SK-MEL-5 (cell line): ENCODE results near the gene WDR81. TPM values are rescaled to one million over a fixed set of nuclear protein-coding genes. Genes with fewer than 3 reads are reported as not detected.
A peak's percentile ranks its signal among the peaks of the same experiment; 100 is the strongest.
"Not testable (repeated sequence)": the region's sequence is repeated elsewhere in the genome, so short reads cannot be mapped to it uniquely, and the experiment has no call there.

Experiments used
- DNase-seq: peaks from one replicate; pipeline ENCODE4 v3.0.0-alpha.2; 2016; ENCODE audit warnings: low read depth, low spot score
- in situ Hi-C: cut with HindIII; loops from 2 replicates; pipeline ENCODE4 v1.10.0; 2016; ENCODE audit warnings: low sequenced_read_pairs, high pct_unique_total_duplicates, low pct_unique_long_range_greater_than_20kb
- total RNA-seq: library from RNA; depleted of rRNA; stranded (reverse); fragments of >200 nt; shearing (Covaris generic); gene quantifications from 2 replicates; pipeline ENCODE4 v1.2.3, GENCODE V29; 2014

WDR81 gene
- total RNA-seq, 1 experiment from 2014 or later: 5.5 TPM

DNA sequence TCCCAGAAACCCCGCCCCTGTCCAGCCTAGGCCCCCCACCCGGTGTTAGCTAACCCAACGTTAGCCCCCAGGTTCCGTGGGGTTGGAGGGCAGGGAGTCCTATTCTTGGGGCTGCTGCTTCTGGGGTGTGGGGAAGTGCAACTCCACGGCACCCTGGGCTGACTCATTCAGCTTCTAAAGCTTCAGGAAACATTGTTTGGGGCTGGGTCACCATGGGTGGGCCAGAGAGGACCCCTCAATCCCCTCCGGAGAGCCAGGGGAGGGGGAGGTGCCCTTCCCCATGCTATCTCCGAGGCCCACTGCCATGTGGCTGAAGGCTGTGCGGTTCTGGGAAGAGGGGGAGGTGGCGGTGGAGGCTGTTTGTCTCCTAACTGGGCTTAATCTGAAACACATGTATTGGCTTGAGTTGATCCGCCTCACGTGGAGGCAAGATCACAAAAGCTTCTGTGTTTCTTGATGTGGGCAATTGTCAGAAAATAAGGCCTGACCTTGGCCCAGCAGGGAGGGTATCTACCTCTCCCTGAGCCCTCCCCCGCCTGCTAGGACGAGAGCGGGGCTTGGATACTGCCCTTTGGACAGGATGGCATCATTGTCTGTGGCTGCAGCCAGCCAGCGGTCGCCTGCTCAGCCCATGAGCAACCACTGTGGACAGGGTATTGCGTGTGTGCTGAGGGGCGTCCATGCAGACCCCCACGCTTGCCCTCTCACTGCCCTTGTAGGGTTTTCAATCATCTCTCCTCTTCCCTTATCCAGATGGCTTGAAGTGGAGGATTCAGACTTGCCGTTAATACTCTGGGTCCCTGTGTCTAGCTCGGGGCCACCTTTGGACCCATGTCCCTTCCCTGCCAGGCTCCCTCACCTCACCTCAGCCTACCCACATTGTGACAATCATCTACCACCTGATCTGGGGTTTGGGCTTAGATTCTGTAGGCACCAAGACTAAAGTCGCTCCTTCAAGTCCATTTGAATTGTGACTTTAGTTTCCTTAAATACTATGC lies 38.7 kb downstream of the WDR81 start:
- in situ Hi-C loops: no loop called here
- peak; percentile 92 for DNase-seq

DNA sequence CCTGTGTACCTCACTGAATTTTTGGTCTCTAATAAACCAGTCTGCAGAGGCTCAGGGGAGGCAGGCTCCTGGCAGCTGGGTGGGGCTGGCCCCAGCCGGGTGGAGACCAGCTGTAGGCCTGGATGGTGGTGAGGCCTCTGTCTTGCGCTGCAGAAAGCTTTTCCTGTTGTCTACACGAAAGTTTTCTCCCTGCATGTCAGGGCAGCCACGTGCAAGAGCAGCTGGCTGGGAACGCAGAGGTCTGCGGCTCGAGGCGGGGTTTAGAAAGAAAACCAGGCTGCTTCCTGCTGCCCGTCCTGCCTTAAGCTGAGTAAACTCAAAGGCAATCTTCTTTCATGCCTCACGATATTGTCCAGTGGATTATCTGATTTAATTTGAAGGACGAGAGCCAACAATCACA lies 39.8 kb downstream of the WDR81 start:
- in situ Hi-C loops: no loop called here
- DNase-seq: peak; percentile 33

DNA sequence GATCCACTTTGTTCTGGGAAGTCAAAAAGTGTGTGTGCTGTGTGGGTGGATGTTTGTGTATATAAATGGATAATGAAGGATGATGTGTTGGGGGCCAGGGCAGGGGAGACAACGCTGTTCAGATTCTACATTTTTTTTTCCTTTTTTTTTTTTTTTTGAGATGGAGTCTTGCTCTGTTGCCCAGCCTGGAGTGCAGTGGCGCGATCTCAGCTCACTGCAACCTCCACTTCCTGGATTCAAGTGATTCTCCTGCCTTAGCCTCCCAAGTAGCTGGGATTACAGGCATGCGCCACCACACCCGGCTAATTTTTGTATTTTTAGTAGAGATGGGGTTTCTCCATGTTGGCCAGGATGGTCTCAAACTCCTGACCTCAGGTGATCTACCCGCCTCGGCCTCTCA lies 40.2 kb downstream of the WDR81 start:
- DNase-seq, in situ Hi-C loops: not testable (repeated sequence)

DNA sequence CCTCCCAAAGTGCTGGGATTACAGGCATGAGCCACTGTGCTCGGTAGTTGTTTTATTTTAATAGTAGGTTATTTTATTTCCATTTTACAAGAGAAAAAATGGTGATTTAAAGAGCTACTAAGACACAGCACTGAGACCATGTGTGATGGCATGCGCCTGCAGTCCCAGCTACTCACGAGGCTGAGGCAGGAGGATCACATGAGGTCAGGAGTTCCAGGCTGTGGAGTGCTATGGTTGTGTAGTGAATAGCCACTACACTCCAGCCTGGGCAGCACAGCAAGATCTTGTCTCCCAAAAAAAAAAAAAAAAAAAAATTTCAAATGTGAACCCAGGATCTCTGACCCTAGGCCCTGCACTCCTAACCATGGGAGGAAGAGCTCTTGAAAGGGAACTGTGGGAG lies 41.1 kb downstream of the WDR81 start:
- peak; percentile 59 for DNase-seq
- in situ Hi-C loops: no loop called here

DNA sequence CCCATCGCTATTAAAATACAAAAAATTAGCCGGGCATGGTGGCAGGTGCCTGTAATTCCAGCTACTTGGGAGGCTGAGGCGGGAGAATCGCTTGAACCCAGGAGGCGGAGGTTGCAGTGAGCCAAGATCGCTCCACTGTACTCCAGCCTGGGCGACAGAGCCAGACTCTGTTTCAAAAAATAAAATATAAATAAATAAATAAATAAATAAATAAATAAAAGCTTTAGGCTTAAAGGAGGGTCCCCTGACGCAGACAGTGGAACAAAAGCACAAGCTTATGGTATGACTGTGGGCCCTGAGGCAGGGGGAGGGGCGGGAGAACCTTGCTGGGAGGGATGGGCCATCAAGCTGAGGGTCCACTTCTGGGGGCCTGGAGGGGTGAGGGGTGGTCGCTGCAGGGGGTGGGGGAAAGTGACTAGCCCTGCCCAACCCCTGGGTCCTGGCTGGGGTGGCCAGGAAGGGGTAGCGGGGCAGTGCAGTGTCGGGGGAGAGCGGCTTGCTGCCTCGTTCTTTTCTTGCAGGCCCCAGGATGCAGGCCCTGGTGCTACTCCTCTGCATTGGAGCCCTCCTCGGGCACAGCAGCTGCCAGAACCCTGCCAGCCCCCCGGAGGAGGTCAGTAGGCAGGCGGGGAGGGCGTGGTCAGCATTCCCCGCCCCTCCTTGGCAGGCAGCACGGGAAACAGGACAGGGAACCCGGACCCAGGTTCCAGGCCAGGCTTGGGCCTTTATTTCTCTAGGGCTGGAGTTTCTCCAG lies 42.1 kb downstream of the WDR81 start:
- in situ Hi-C loops: no loop called here
- no peak for DNase-seq

DNA sequence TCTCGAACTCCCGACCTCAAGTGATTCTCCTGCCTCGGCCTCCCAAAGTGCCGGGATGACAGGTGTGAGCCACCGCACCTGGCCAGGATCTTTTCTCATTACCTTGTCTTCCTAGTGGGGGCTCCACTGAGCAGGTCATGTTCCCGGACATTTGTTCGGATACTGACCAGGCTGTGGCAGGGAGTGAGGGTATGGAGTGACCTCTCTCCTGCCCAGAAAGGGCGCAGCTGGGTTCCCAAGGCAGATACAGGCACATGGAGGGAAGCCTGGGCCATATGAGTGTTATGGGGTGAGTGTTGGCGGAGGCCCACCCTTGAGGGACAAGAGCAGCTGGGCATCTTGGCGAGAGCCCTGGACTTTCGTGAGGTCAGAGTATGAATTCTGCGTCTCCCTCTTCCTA lies 42.9 kb downstream of the WDR81 start:
- in situ Hi-C loops: no loop called here
- DNase-seq: no peak

DNA sequence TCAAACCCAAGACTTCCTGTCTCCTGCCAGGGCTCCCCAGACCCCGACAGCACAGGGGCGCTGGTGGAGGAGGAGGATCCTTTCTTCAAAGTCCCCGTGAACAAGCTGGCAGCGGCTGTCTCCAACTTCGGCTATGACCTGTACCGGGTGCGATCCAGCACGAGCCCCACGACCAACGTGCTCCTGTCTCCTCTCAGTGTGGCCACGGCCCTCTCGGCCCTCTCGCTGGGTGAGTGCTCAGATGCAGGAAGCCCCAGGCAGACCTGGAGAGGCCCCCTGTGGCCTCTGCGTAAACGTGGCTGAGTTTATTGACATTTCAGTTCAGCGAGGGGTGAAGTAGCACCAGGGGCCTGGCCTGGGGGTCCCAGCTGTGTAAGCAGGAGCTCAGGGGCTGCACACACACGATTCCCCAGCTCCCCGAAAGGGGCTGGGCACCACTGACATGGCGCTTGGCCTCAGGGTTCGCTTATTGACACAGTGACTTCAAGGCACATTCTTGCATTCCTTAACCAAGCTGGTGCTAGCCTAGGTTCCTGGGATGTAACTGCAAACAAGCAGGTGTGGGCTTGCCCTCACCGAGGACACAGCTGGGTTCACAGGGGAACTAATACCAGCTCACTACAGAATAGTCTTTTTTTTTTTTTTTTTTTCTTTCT lies 45.4 kb downstream of the WDR81 start:
- in situ Hi-C loops: no loop called here
- no peak for DNase-seq

DNA sequence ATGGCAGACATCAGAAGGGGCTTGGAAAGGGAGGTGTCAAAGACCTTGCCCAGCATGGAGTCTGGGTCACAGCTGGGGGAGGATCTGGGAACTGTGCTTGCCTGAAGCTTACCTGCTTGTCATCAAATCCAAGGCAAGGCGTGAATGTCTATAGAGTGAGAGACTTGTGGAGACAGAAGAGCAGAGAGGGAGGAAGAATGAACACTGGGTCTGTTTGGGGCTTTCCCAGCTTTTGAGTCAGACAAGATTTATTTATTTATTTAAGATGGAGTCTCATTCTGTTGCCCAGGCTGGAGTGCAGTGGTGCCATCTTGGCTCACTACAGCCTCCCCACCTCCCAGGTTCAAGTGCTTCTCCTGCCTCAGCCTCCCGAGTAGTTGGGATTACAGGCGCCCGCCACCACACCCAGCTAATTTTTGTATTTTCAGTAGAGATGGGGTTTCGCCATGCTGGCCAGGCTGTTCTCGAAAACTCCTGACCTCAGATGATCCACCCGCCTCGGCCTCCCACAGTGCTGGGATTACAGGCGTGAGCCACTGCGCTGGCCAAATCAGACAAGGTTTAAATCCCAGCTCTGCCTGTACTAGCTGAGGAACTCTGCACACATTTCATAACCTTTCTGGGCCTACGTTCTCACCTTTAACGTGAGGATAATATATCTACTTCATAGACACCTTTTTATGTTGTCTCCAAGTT lies 48.6 kb downstream of the WDR81 start:
- DNase-seq, in situ Hi-C loops: not testable (repeated sequence)

DNA sequence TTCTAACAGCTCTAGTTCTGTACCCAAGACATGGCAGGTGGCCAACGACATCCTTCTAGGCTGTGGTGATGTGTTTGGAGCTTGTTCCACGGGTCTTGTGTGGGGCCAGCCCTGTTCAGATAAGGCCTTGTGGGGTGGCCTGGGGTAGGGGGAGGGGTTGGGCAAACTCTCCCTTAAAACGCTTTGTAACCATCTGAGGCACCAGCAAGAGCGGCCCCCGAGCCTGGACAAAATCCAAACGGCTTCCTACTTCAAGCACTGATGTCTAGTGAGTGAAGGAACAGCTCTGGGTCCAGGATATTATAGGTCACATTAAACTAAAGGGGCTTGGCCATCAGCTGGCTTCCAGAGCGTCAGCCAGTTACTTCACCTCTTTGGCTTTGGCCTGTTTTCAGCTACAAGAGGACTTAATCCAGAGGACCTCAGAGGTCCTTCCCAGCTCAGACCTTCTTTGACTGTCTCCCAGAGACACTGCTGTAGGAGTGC lies 49.2 kb downstream of the WDR81 start:
- in situ Hi-C loops: no loop called here
- no peak for DNase-seq

DNA sequence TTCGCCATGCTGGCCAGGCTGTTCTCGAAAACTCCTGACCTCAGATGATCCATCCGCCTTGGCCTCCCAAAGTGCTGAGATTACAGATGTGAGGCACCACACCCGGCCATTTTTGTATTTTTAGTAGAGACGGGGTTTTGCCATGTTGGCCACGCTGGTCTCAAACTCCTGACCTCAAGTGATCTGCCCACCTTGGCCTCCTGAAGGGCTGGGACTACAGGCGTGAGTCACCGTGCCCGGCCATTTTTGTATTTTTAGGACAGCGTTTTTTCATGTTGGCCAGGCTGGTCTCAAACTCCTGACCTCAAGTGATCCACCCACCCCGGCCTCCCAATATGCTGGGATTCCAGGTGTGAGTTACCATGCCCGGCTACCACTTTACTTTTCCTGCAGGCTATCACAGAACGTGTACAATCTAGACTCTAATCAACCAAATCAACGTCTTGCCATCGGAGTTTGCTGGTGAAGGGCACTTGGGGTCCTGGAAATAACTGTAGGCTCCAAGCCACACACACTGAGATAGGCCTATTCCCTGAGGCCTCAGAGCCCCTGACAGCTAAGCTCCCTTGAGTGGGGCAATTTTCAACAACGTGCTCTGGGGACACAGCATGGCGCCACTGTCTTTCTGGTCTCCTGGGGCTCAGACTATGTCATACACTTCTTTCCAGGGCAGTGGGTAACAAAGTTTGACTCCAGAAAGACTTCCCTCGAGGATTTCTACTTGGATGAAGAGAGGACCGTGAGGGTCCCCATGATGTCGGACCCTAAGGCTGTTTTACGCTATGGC lies 50.1 kb downstream of the WDR81 start:
- in situ Hi-C loops: no loop called here
- no peak for DNase-seq

DNA sequence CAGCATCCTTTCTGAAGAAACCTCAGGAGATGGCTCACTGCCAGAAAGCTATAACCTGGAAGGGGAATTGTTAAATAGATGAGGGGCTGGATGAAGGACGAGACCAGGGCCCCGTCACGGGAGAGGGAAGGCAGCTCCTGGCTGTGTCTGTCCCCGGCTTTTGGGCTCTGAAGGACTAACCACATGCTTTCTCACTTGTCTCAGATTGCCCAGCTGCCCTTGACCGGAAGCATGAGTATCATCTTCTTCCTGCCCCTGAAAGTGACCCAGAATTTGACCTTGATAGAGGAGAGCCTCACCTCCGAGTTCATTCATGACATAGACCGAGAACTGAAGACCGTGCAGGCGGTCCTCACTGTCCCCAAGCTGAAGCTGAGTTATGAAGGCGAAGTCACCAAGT lies 51.8 kb downstream of the WDR81 start:
- in situ Hi-C loops: no loop called here
- no peak for DNase-seq

DNA sequence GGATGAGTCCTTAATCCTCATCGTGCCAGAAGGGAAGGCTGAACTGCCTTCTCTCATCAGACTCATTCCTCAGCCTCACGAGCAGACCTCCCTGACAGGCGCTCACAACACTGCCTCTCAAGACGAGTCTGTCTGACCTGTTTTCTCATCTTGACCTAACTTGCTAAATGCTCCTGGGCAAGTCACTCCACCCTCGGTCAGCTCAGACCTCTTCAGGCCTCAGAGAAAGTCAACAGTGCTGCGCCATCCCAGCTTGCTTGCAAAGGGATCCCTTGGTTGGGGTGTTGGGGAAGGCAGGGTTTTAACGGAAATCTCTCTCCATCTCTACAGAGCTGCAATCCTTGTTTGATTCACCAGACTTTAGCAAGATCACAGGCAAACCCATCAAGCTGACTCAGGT lies 52.4 kb downstream of the WDR81 start:
- DNase-seq: no peak
- in situ Hi-C loops: no loop called here

DNA sequence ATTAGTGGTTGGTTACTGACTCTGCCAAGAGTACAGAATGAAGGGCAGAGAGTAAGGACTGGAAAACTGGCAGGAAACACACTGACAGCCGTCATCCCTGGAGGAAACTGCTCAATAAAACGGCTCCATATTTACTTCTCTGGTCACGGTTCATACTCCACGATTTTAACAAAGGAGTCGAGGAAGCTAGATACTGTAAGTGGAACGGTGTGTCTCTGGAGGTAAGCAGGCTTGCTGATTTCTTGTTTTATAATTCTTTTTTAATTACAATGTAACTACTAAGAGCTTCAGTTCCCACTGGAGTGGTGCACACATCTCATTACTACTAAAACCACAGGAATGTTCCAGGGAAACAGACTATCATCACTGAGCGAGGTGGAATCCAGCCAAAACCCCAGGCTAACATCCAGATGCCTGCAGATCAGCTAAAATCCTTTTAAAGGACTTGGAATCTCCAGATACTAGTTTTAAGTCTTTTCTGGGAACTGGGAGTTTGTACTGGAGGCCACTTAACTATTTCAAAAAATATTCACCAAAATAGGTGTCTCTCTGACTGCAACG lies 55.1 kb downstream of the WDR81 start:
- in situ Hi-C loops: loop anchor here (10.0 kb wide), 1 partner anchor 65 kb away; the partner anchor contains the start of gene TLCD2
- peak; percentile 48 for DNase-seq

DNA sequence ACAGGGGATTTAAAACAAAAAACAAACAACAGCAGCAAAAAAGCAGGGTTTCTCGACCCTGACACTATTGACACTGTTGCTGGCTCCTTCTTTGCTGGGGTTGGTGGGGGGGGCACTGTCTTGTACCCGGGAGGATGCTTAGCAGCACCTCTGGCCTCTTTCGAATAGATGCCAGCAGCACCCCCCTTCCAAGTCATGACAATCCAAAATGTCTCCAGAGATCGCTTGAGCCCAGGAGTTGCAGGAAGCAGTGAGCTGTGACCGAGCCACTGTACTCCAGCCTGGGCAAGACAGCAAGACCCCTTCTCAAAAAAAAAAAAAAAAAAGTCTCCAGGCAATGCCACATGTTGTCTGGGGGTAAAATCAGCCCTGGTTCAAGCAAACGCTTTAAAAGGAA lies 57.7 kb downstream of the WDR81 start:
- no peak for DNase-seq

DNA sequence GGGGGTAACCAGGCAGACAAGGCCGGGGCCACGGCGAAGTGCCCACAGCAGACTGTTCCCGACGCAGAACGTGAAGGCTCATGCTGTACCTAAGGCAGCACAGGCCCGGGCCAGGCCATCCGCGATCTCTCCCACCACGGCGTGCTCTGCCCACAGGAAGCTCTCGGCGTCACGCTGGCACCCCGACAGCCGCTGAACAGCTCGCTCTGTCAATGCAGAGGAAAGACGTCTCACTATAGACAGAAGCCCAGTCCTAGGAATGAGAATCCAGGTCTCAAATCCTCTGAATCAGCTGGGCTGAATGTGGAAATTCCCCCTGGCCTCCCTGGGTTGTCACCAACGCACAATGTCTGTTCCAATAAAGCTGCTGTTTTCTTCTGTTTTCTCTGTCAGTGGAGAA lies 58.8 kb downstream of the WDR81 start:
- DNase-seq: no peak
- in situ Hi-C loops: loop anchor here (10.0 kb wide), 1 partner anchor 68 kb away; the partner anchor contains the start of gene TLCD2

More for the DNA sequence above, 57.7 kb downstream of the WDR81 start:
- in situ Hi-C loops: loop anchor here (10.0 kb wide), 1 partner anchor 67 kb away; the partner anchor contains the start of gene TLCD2
